Nephron (organoid): Measurements from ENCODE around the gene KIF4B.
"Not testable (repeated sequence)": the region's sequence is repeated elsewhere in the genome, so short reads cannot be mapped to it uniquely, and the experiment has no call there.

Experiments used
- H3K27ac Mint-ChIP-seq, 3 experiments: 2 replicates each; pipeline ENCODE4 v1.8.0; 2020; ENCODE audit warnings: mixed read lengths in 3 of 3, mild to moderate bottlenecking in 2 of 3, moderate library complexity in 1 of 3
- H3K27me3 Mint-ChIP-seq: 2 replicates; pipeline ENCODE4 v1.8.0; 2021; ENCODE audit warnings: low read depth, mild to moderate bottlenecking, moderate library complexity, mixed read lengths
- H3K36me3 Mint-ChIP-seq: 2 replicates; pipeline ENCODE4 v1.8.0; 2020; ENCODE audit warnings: low read depth, mixed read lengths
- H3K4me1 Mint-ChIP-seq: 2 replicates; pipeline ENCODE4 v1.8.0; 2020; ENCODE audit warnings: mixed read lengths
- H3K4me3 Mint-ChIP-seq, 3 experiments: 2 replicates each; pipeline ENCODE4 v1.8.0; 2020; ENCODE audit warnings: mild to moderate bottlenecking in 3 of 3, mixed read lengths in 3 of 3, moderate library complexity in 2 of 3
- H3K9me3 Mint-ChIP-seq: 2 replicates; pipeline ENCODE4 v1.8.0; 2020; ENCODE audit warnings: mixed read lengths
- CTCF ChIP-seq, 3 experiments: fragments of 200-600 bp; sonication (generic); IDR thresholded peaks; one replicate each; pipeline ENCODE4 v1.5.0; 2021; ENCODE audit warnings: antibody characterized with exemption in 3 of 3; ENCODE audit not compliant: unreplicated experiment in 3 of 3

Gene KIF4B

GRCh38 chr5:155004138-155004744 lies 9.3 kb upstream of the KIF4B start:
- Mint-ChIP-seq H3K27me3 (peaks cover 27% of the 10 kb centered on the region), H3K36me3 (no peaks in the 10 kb centered on the region), H3K9me3 (peaks cover 4% of the 10 kb centered on the region), H3K27ac (no peak overlapping the region), H3K4me3 (no peak overlapping the region), H3K4me1 (no peaks in the 10 kb centered on the region)
- TF ChIP-seq CTCF (IDR thresholded peaks at IDR 0.05; ENCODE audit: unreplicated experiment in 3 of 3), result no peak

- H3K27ac Mint-ChIP-seq, H3K9me3 Mint-ChIP-seq, H3K4me3 Mint-ChIP-seq, H3K4me1 Mint-ChIP-seq, H3K36me3 Mint-ChIP-seq: not testable (repeated sequence)
- H3K27me3 Mint-ChIP-seq, result peaks cover 16% of the 10 kb centered on the region
Observed at GRCh38 chr5:155006265-155006664, 7.3 kb upstream of the KIF4B start.

DNA sequence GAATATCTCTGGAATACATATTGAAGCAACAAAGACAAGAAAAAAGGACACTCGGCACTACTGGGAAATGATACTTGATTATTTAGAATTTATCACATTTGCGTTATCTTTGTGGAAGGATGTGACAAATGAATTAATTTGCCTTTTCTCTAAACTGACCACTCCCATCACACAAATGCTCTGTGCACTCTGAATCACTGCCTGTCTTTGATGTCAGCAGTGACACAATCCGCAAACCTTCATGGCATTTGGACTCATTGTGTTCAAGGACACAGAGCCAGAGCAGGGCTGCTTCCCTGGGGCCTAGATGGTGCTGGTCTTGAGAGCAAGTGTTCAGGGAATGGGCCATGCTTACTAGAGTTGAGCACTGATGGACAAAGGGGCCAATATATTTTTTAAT lies 4.9 kb upstream of the KIF4B start:
- Mint-ChIP-seq H3K27ac (no peak overlapping the region), H3K9me3 (no peaks in the 10 kb centered on the region), H3K27me3 (peaks cover 12% of the 10 kb centered on the region), H3K4me1 (no peaks in the 10 kb centered on the region), H3K4me3 (no peak overlapping the region), H3K36me3 (no peaks in the 10 kb centered on the region)
- TF ChIP-seq CTCF (IDR thresholded peaks at IDR 0.05; ENCODE audit: unreplicated experiment in 3 of 3), result no peak

- H3K9me3 Mint-ChIP-seq, result peaks cover 10% of the 10 kb centered on the region
- TF ChIP-seq CTCF (IDR thresholded peaks at IDR 0.05; ENCODE audit: unreplicated experiment in 3 of 3), result no peak
- H3K27me3 Mint-ChIP-seq, result no peaks in the 10 kb centered on the region
- no peaks in the 10 kb centered on the region for H3K36me3 Mint-ChIP-seq
- no peak overlapping the region for H3K27ac Mint-ChIP-seq
- no peak overlapping the region for H3K4me3 Mint-ChIP-seq
- no peaks in the 10 kb centered on the region for H3K4me1 Mint-ChIP-seq
Observed at GRCh38 chr5:155010881-155011280, 2.7 kb upstream of the KIF4B start.

DNA sequence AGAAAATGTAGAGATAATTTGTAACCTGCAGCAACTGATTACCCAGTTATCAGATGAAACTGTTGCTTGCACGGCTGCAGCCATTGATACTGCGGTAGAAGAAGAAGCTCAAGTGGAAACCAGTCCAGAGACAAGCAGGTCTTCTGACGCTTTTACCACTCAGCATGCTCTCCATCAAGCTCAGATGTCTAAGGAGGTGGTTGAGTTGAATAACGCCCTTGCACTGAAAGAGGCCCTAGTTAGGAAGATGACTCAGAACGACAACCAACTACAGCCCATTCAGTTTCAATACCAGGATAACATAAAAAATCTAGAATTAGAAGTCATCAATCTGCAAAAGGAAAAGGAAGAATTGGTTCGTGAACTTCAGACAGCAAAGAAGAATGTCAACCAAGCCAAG lies 1.7 kb downstream of the KIF4B start:
- peaks cover 10% of the 10 kb centered on the region for H3K9me3 Mint-ChIP-seq
- no peaks in the 10 kb centered on the region for H3K4me1 Mint-ChIP-seq
- no peak overlapping the region for H3K4me3 Mint-ChIP-seq
- no peak overlapping the region for H3K27ac Mint-ChIP-seq
- H3K27me3 Mint-ChIP-seq, result peaks cover 14% of the 10 kb centered on the region
- TF ChIP-seq CTCF (IDR thresholded peaks at IDR 0.05; ENCODE audit: unreplicated experiment in 3 of 3), result no peak
- H3K36me3 Mint-ChIP-seq, result no peaks in the 10 kb centered on the region

DNA sequence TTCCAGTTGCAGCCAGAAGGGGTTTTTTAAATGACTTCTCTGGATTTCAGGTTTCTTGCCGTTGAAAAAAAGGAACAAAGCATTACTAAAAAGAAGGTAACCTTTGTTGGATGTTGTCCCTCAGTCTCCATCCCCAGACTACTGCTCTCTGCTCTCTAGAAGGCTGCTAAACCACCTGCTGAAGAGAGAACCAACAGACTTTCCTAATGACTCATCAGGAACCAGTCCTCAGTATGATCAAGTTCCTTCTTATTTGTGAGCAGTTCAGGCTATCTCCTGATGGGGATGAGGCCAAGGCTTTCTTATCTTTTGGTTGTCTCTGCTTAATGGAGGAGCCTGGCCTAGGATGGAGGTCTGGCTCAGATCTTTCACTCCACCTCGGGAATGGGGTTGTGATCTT lies 4.1 kb downstream of the KIF4B start:
- Mint-ChIP-seq H3K9me3 (peaks cover 10% of the 10 kb centered on the region), H3K36me3 (no peaks in the 10 kb centered on the region), H3K27me3 (peaks cover 14% of the 10 kb centered on the region), H3K27ac (no peak overlapping the region), H3K4me3 (no peak overlapping the region), H3K4me1 (no peaks in the 10 kb centered on the region)
- no peak for TF ChIP-seq CTCF (IDR thresholded peaks at IDR 0.05; ENCODE audit: unreplicated experiment in 3 of 3)
